K562 (cell line): ENCODE results near the gene ALKBH2. TPM values are rescaled to one million over a fixed set of nuclear protein-coding genes. Genes with fewer than 3 reads are reported as not detected.

ENCODE experiments used
- BRCA1 ChIP-seq, 2 experiments: fragments of 450-650 bp in 1 of 2; sonication (generic) in 1 of 2; formaldehyde crosslinking in 1 of 2; IDR thresholded peaks; 2 replicates each; pipeline versions ENCODE4 v1.5.0 to v1.6.1; 2017 to 2020; ENCODE audit warnings: mild to moderate bottlenecking in 1 of 2, missing genetic modification reagents in 1 of 2
- CREM ChIP-seq: IDR thresholded peaks from 2 replicates; pipeline ENCODE4 v1.6.1; 2014; ENCODE audit warnings: antibody characterized with exemption, low read depth
- HDAC1 ChIP-seq, 2 experiments: fragments of 450-650 bp; IDR thresholded peaks; 2 replicates each; pipeline ENCODE4 v1.6.1; 2016 to 2017; ENCODE audit warnings: inconsistent platforms in 1 of 2, mild to moderate bottlenecking in 1 of 2, moderate library complexity in 1 of 2
- HMG20B ChIP-seq: fragments of 250-450 bp; sonication (Bioruptor Pico); IDR thresholded peaks from 2 replicates; pipeline ENCODE4 v1.5.0; 2021; ENCODE audit warnings: mild to moderate bottlenecking
- LARP7 ChIP-seq: fragments of 450-650 bp; IDR thresholded peaks from 2 replicates; pipeline ENCODE4 v1.6.1; 2016
- SAFB ChIP-seq: fragments of 200-400 bp; formaldehyde crosslinking; IDR thresholded peaks from 2 replicates; pipeline ENCODE4 v1.6.1; 2017; ENCODE audit warnings: low read depth, low read length, borderline replicate concordance
- SETDB1 ChIP-seq: IDR thresholded peaks from one replicate; pipeline ENCODE4 v1.6.1; 2012; ENCODE audit warnings: low read length, control low read depth, inconsistent platforms
- SMARCB1 ChIP-seq: IDR thresholded peaks from 2 replicates; pipeline ENCODE4 v1.6.1; 2011; ENCODE audit warnings: improper control_type of control experiment, low read depth; ENCODE audit not compliant: insufficient read length
- TFE3 ChIP-seq: fragments of 450-650 bp; formaldehyde crosslinking; IDR thresholded peaks from 2 replicates; pipeline ENCODE4 v1.4.0; 2020; ENCODE audit warnings: mild to moderate bottlenecking, mixed read lengths
- ZKSCAN8 ChIP-seq: fragments of 200-800 bp; sonication (Bioruptor generic); IDR thresholded peaks from 2 replicates; pipeline ENCODE4 v1.6.1; 2016; ENCODE audit warnings: missing genetic modification characterization, missing compliant biosample characterization
- ZNF696 ChIP-seq: fragments of 250-450 bp; sonication (Bioruptor Pico); conservative IDR thresholded peaks from 2 replicates; pipeline ENCODE4 v1.4.0; 2020; ENCODE audit warnings: mild to moderate bottlenecking, moderate library complexity
- polyA plus RNA-seq, 8 experiments: library from polyadenylated mRNA; depleted of rRNA in 4 of 8; stranded (reverse) in 5 of 8; unstranded in 3 of 8; fragments of >200 nt; fragmentation: Nextera tagmentation in 2 of 8; fragmentation: Illumina TruSeq in 1 of 8; extraction: Ambion mirVana in 2 of 8; extraction: Trizol in 1 of 8; gene quantifications; 2 replicates each; pipeline versions ENCODE4 v1.2.1 to v1.2.3, GENCODE V29; 2011 to 2014; ENCODE audit warnings: inconsistent platforms in 1 of 8, missing spikeins in 1 of 8
- total RNA-seq, 7 experiments: library from RNA; depleted of rRNA in 6 of 7; stranded (reverse); fragments of >200 nt in 6 of 7; fragmentation: Illumina TruSeq in 2 of 7; extraction: Trizol in 2 of 7; gene quantifications; 2 replicates each; pipeline versions ENCODE4 v1.2.1 to v1.2.3, GENCODE V29; 2011 to 2021; ENCODE audit warnings: low replicate concordance in 1 of 7
- TF ChIP-seq, protein P1 (sequence below), 2 experiments: fragments of 450-650 bp in 1 of 2; sonication (generic) in 1 of 2; formaldehyde crosslinking; conservative IDR thresholded peaks; 2 replicates each; pipeline versions ENCODE4 v1.4.0 to v1.8.1; 2020 to 2022; ENCODE audit warnings: mild to moderate bottlenecking in 1 of 2, missing genetic modification reagents in 1 of 2
- TF ChIP-seq, protein P2 (sequence below): fragments of 200-600 bp; sonication (generic); IDR thresholded peaks from one replicate; pipeline ENCODE4 v1.6.1; 2012; ENCODE audit warnings: mild to moderate bottlenecking, low read depth, low read length, inconsistent platforms

ALKBH2 gene
- total and polyA plus RNA-seq, 9 of the 15 experiments (the other 6 are each of a cell fraction or from before 2014, with no cell fraction given) = 5.9 to 56.1 (median 41.9) TPM

GRCh38 chr12:109093022-109093918 lies at the start of gene ALKBH2 (continued):
- peak in 1 of 2 experiments; percentile 88; a peak in 2 of 4 replicates for TF ChIP-seq HDAC1 (IDR thresholded peaks at IDR 0.05)
- no peak; the same call in 1 of the 2 replicates for TF ChIP-seq SAFB
- no peak for TF ChIP-seq LARP7
- TF ChIP-seq SMARCB1 = no peak
- TF ChIP-seq ZKSCAN8 (CRISPR knock-in tag) = no peak
- TF ChIP-seq, protein P1, sequence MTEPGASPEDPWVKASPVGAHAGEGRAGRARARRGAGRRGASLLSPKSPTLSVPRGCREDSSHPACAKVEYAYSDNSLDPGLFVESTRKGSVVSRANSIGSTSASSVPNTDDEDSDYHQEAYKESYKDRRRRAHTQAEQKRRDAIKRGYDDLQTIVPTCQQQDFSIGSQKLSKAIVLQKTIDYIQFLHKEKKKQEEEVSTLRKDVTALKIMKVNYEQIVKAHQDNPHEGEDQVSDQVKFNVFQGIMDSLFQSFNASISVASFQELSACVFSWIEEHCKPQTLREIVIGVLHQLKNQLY (CRISPR knock-in tag; conservative IDR thresholded peaks at IDR 0.05) = 0 out of 4 replicates have a peak, but pooled peaks of 1 of the 2 experiments have one; percentile 80
- TF ChIP-seq HMG20B (CRISPR knock-in tag) = no peak
- no peak for TF ChIP-seq ZNF696 (CRISPR knock-in tag)
- TF ChIP-seq TFE3 (CRISPR knock-in tag) = no peak
- TF ChIP-seq, protein P2, sequence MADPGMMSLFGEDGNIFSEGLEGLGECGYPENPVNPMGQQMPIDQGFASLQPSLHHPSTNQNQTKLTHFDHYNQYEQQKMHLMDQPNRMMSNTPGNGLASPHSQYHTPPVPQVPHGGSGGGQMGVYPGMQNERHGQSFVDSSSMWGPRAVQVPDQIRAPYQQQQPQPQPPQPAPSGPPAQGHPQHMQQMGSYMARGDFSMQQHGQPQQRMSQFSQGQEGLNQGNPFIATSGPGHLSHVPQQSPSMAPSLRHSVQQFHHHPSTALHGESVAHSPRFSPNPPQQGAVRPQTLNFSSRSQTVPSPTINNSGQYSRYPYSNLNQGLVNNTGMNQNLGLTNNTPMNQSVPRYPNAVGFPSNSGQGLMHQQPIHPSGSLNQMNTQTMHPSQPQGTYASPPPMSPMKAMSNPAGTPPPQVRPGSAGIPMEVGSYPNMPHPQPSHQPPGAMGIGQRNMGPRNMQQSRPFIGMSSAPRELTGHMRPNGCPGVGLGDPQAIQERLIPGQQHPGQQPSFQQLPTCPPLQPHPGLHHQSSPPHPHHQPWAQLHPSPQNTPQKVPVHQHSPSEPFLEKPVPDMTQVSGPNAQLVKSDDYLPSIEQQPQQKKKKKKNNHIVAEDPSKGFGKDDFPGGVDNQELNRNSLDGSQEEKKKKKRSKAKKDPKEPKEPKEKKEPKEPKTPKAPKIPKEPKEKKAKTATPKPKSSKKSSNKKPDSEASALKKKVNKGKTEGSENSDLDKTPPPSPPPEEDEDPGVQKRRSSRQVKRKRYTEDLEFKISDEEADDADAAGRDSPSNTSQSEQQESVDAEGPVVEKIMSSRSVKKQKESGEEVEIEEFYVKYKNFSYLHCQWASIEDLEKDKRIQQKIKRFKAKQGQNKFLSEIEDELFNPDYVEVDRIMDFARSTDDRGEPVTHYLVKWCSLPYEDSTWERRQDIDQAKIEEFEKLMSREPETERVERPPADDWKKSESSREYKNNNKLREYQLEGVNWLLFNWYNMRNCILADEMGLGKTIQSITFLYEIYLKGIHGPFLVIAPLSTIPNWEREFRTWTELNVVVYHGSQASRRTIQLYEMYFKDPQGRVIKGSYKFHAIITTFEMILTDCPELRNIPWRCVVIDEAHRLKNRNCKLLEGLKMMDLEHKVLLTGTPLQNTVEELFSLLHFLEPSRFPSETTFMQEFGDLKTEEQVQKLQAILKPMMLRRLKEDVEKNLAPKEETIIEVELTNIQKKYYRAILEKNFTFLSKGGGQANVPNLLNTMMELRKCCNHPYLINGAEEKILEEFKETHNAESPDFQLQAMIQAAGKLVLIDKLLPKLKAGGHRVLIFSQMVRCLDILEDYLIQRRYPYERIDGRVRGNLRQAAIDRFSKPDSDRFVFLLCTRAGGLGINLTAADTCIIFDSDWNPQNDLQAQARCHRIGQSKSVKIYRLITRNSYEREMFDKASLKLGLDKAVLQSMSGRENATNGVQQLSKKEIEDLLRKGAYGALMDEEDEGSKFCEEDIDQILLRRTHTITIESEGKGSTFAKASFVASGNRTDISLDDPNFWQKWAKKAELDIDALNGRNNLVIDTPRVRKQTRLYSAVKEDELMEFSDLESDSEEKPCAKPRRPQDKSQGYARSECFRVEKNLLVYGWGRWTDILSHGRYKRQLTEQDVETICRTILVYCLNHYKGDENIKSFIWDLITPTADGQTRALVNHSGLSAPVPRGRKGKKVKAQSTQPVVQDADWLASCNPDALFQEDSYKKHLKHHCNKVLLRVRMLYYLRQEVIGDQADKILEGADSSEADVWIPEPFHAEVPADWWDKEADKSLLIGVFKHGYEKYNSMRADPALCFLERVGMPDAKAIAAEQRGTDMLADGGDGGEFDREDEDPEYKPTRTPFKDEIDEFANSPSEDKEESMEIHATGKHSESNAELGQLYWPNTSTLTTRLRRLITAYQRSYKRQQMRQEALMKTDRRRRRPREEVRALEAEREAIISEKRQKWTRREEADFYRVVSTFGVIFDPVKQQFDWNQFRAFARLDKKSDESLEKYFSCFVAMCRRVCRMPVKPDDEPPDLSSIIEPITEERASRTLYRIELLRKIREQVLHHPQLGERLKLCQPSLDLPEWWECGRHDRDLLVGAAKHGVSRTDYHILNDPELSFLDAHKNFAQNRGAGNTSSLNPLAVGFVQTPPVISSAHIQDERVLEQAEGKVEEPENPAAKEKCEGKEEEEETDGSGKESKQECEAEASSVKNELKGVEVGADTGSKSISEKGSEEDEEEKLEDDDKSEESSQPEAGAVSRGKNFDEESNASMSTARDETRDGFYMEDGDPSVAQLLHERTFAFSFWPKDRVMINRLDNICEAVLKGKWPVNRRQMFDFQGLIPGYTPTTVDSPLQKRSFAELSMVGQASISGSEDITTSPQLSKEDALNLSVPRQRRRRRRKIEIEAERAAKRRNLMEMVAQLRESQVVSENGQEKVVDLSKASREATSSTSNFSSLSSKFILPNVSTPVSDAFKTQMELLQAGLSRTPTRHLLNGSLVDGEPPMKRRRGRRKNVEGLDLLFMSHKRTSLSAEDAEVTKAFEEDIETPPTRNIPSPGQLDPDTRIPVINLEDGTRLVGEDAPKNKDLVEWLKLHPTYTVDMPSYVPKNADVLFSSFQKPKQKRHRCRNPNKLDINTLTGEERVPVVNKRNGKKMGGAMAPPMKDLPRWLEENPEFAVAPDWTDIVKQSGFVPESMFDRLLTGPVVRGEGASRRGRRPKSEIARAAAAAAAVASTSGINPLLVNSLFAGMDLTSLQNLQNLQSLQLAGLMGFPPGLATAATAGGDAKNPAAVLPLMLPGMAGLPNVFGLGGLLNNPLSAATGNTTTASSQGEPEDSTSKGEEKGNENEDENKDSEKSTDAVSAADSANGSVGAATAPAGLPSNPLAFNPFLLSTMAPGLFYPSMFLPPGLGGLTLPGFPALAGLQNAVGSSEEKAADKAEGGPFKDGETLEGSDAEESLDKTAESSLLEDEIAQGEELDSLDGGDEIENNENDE = no peak
- no peak for TF ChIP-seq BRCA1 (IDR thresholded peaks at IDR 0.05)
- TF ChIP-seq BRCA1 (CRISPR knock-in tag; IDR thresholded peaks at IDR 0.05) = no peak
- no peak for TF ChIP-seq SETDB1
- TF ChIP-seq CREM = peak; percentile 98
